Gastrocnemius medialis (tissue), 4 donors: ENCODE results near the gene ZSWIM4. TPM values are rescaled to one million over a fixed set of nuclear protein-coding genes. Genes with fewer than 3 reads are reported as not detected.

Experiments used
- ATAC-seq, 2 donors: fragments of 150-250 bp; one replicate each; pipeline ENCODE4 v1.9.1; 2016
- DNase-seq, 2 donors: peaks; one replicate each; pipeline ENCODE4 v3.0.0-alpha.2; 2019
- H3K27ac ChIP-seq, 4 donors: fragments of 200-600 bp; sonication (generic); 1 replicate in 1 of 4; 2 replicates in 3 of 4; pipeline ENCODE4 v1.5.1; 2016 to 2018; ENCODE audit warnings: mild to moderate bottlenecking in 2 of 4, moderate library complexity in 1 of 4
- H3K27me3 ChIP-seq, 3 donors: fragments of 200-600 bp; sonication (generic) in 2 of 3; 1 replicate in 1 of 3; 2 replicates in 2 of 3; pipeline versions ENCODE4 v1.5.1 to v1.6.0; 2016 to 2019; ENCODE audit warnings: mild to moderate bottlenecking in 1 of 3, moderate library complexity in 1 of 3
- H3K36me3 ChIP-seq, 2 donors: fragments of 200-600 bp; sonication (generic) in 1 of 2; one replicate each; pipeline ENCODE4 v1.5.1; 2017 to 2018
- H3K4me1 ChIP-seq, 2 donors: fragments of 200-600 bp; sonication (generic) in 1 of 2; one replicate each; pipeline ENCODE4 v1.5.1; 2016 to 2017; ENCODE audit warnings: mild to moderate bottlenecking in 2 of 2
- H3K4me3 ChIP-seq, 4 donors: fragments of 200-600 bp; sonication (generic) in 3 of 4; 1 replicate in 1 of 4; 2 replicates in 3 of 4; pipeline ENCODE4 v1.5.1; 2016 to 2019; ENCODE audit warnings: mild to moderate bottlenecking in 2 of 4
- H3K9me3 ChIP-seq, 3 donors: fragments of 200-600 bp; sonication (generic) in 2 of 3; 1 replicate in 1 of 3; 2 replicates in 2 of 3; pipeline ENCODE4 v1.5.1; 2016 to 2019
- POLR2A ChIP-seq, 2 donors: fragments of 450-650 bp; IDR thresholded peaks; one replicate each; pipeline ENCODE4 v1.6.1; 2017; ENCODE audit warnings: antibody characterized with exemption in 2 of 2, mild to moderate bottlenecking in 2 of 2, moderate library complexity in 2 of 2
- in situ Hi-C, 4 donors: fragments of 200-750 bp; cut with MboI; loops; one replicate each; pipeline versions ENCODE4 v1.15.0 to v1.8.0; 2017; ENCODE audit warnings: low sequenced_read_pairs in 4 of 4
- intact Hi-C: fragments of 100-400 bp; cut with DNase I; formaldehyde crosslinking; loops from one replicate; pipeline ENCODE4 v1.15.1; 2023; ENCODE audit warnings: low total_unique reads
- total RNA-seq, 4 donors: library from RNA; depleted of rRNA; stranded (reverse); fragments of >200 nt; gene quantifications; one replicate each; pipeline versions ENCODE4 v1.1.0 to v1.2.3, GENCODE V29; 2016
- TF ChIP-seq, protein P1 (sequence below), 5 experiments: fragments of 450-650 bp in 3 of 5; fragments of 200-600 bp in 2 of 5; sonication (generic) in 2 of 5; IDR thresholded peaks in 4 of 5; conservative IDR thresholded peaks in 1 of 5; 1 replicate in 4 of 5; 2 replicates in 1 of 5; pipeline ENCODE4 v1.5.1; 2016 to 2019; ENCODE audit warnings: antibody characterized with exemption in 5 of 5, mild to moderate bottlenecking in 3 of 5, moderate library complexity in 3 of 5

ZSWIM4 gene
- total RNA-seq, 4 donors from 2014 or later: 3.9 to 6.3 (median 5.0) TPM

- Histone ChIP-seq H3K4me3 (peak overlapping the region; percentile 18 to 46 (median 44)), H3K9me3 (no peaks in the 10 kb centered on the region), H3K27me3 (peaks cover 0 to 12% (median 11%) of the 10 kb centered on the region in 3 donors), H3K4me1 (no peaks in the 10 kb centered on the region), H3K36me3 (no peaks in the 10 kb centered on the region), H3K27ac (no peak overlapping the region)
- intact Hi-C loops: no loop called here
- in situ Hi-C loops: loop anchor here (10.0 to 25.0 kb wide), 7 partner anchors 172 to 586 kb away; partner anchors contain the start of gene MISP3 (in 1 of the 4)
- ATAC-seq: no peak
- no peak for DNase-seq
- TF ChIP-seq, protein P1, sequence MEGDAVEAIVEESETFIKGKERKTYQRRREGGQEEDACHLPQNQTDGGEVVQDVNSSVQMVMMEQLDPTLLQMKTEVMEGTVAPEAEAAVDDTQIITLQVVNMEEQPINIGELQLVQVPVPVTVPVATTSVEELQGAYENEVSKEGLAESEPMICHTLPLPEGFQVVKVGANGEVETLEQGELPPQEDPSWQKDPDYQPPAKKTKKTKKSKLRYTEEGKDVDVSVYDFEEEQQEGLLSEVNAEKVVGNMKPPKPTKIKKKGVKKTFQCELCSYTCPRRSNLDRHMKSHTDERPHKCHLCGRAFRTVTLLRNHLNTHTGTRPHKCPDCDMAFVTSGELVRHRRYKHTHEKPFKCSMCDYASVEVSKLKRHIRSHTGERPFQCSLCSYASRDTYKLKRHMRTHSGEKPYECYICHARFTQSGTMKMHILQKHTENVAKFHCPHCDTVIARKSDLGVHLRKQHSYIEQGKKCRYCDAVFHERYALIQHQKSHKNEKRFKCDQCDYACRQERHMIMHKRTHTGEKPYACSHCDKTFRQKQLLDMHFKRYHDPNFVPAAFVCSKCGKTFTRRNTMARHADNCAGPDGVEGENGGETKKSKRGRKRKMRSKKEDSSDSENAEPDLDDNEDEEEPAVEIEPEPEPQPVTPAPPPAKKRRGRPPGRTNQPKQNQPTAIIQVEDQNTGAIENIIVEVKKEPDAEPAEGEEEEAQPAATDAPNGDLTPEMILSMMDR (IDR thresholded peaks at IDR 0.05 in 4 of 5, conservative IDR thresholded peaks at IDR 0.05 in 1 of 5): no peak
- no peak for TF ChIP-seq POLR2A (IDR thresholded peaks at IDR 0.05)
These were observed 77.6 kb downstream of the ZSWIM4 start for GRCh38 chr19:13872695-13873389.

DNA sequence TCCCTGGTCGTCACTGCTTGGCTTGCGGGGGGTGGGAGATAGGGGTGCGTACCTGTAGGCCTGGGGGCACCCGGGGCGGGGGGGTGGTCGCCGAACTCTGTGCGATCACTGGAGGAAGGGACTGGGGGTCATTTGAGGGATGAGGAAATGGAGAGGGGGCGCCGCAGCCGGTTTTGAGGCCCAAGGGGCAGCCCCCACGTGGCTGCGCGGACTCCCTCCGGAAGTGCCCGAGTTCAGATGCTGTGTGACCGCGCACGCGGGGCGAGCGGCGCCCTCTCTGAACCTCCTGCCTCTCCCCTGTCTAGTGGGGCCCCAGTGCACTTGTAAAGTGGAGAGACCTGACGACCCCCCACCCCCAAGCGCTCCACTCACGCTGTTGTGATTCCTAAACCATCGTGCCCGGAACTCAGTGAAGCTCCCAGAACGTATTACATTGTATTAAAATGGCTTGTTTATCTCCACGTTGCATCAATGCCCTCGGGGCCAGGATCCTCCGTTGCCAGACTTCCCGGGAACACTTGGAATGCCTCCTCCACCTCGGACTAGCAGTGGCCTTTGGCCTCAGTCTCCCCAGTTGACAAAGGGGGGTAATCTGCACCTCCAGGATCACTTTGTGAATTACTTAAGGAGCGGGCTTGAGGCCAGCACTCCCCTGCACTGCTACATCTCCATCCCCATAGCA is 78.7 kb downstream of the ZSWIM4 start:
- in situ Hi-C loops (loop anchor here (10.0 to 25.0 kb wide), 7 partner anchors 171 to 587 kb away; partner anchors contain the start of gene MISP3 (in 1 of the 4)), intact Hi-C loops (no loop called here)
- H3K4me3 ChIP-seq: no peak overlapping the region
- no peaks in the 10 kb centered on the region for H3K4me1 ChIP-seq
- H3K27ac ChIP-seq: no peak overlapping the region
- TF ChIP-seq POLR2A (IDR thresholded peaks at IDR 0.05): no peak
- TF ChIP-seq, protein P1 (IDR thresholded peaks at IDR 0.05 in 4 of 5, conservative IDR thresholded peaks at IDR 0.05 in 1 of 5): no peak
- peaks cover 0 to 12% (median 11%) of the 10 kb centered on the region in 3 donors for H3K27me3 ChIP-seq
- H3K36me3 ChIP-seq: no peaks in the 10 kb centered on the region
- no peak for DNase-seq
- no peak for ATAC-seq
- no peaks in the 10 kb centered on the region for H3K9me3 ChIP-seq

DNA sequence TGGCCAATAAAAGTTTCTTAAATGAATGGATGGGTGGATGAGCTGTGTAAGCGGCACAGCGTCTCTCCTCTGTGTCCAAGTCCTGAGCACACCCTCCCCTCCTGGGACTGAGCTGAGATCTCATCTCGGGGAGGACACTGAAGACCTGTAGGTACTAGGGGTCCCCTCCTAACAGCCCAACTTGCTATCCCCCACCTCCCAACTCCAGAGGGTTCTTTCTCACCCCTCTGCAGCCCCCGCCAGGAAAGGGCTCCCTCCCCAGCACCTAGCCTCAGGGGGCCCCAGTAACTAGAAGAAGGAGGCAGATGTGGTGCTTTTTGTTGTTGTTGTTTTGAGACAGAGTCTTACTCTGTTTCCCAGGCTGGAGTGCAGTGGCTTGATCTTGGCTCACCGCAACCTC is 80.6 kb downstream of the ZSWIM4 start:
- peaks cover 9 to 12% of the 10 kb centered on the region in 2 donors for H3K4me1 ChIP-seq
- TF ChIP-seq, protein P1 (IDR thresholded peaks at IDR 0.05 in 4 of 5, conservative IDR thresholded peaks at IDR 0.05 in 1 of 5): no peak
- no peak for TF ChIP-seq POLR2A (IDR thresholded peaks at IDR 0.05)
- no peak for ATAC-seq
- H3K4me3 ChIP-seq: no peak overlapping the region
- H3K9me3 ChIP-seq: no peaks in the 10 kb centered on the region
- no peaks in the 10 kb centered on the region for H3K36me3 ChIP-seq
- peaks cover 0 to 12% (median 11%) of the 10 kb centered on the region in 3 donors for H3K27me3 ChIP-seq
- H3K27ac ChIP-seq: no peak overlapping the region
- in situ Hi-C loops (loop anchor here (10.0 to 25.0 kb wide), 7 partner anchors 169 to 486 kb away; partner anchors contain the start of gene MISP3 (in 1 of the 4)), intact Hi-C loops (no loop called here)
- DNase-seq: no peak

DNA sequence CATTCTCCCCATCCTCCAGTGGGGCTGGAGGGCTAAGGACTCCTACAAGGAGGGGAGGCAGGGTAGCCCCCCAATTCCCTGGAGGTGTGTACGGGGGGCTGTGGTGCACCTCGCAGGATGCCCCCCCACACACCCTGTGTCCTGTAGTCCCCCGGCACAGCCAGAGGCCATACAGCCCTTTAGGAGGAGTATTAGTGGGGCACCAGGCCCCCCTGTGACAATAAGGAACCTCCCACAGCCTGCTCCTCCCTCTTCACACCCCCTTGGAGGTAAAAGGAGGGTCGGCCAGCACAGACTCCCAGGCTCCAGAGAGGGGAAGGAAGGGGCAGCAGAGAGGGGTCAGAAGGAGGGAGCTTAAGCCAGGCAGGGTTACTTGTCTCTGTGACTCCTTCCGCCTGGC is 81.6 kb downstream of the ZSWIM4 start, which contains the start of gene NANOS3:
Gene NANOS3 (plus strand): TSS at position 301 of the 400 bp plus-strand sequence. CDS start 115 bp downstream, outside the sequence.
- H3K4me1 ChIP-seq: peaks cover 13 to 17% of the 10 kb centered on the region in 2 donors
- TF ChIP-seq, protein P1 (IDR thresholded peaks at IDR 0.05 in 4 of 5, conservative IDR thresholded peaks at IDR 0.05 in 1 of 5): no peak
- no peak for TF ChIP-seq POLR2A (IDR thresholded peaks at IDR 0.05)
- ATAC-seq (no peak), DNase-seq (no peak)
- no peak within 1 kb of the TSS for H3K27ac ChIP-seq
- H3K4me3 ChIP-seq: no peak within 1 kb of the TSS
- H3K36me3 ChIP-seq: no peaks in the 10 kb centered on the region
- no peaks in the 10 kb centered on the region for H3K9me3 ChIP-seq
- peaks cover 0 to 12% (median 11%) of the 10 kb centered on the region in 3 donors for H3K27me3 ChIP-seq
- intact Hi-C loops: no loop called here
- in situ Hi-C loops: loop anchor here (10.0 to 25.0 kb wide), 7 partner anchors 168 to 485 kb away; partner anchors contain the start of gene MISP3 (in 1 of the 4)
